HFFc6 (cell line): ENCODE measurements around the gene CSTA. TPM values are rescaled to one million over a fixed set of nuclear protein-coding genes. Genes with fewer than 3 reads are reported as not detected.
A peak's percentile ranks its signal among the peaks of the same experiment; 100 is the strongest.
"Not testable (repeated sequence)": the region's sequence is repeated elsewhere in the genome, so short reads cannot be mapped to it uniquely, and the experiment has no call there.

ENCODE experiments used
- DNase-seq: peaks from one replicate; pipeline ENCODE4 v3.0.0-alpha.2; 2018
- H3K27ac Mint-ChIP-seq: 2 replicates; pipeline ENCODE4 v1.8.0; 2020; ENCODE audit warnings: mild to moderate bottlenecking, mixed read lengths
- H3K27me3 Mint-ChIP-seq: 2 replicates; pipeline ENCODE4 v1.8.0; 2021; ENCODE audit warnings: mild to moderate bottlenecking, moderate library complexity, mixed read lengths; ENCODE audit not compliant: insufficient read depth
- H3K36me3 Mint-ChIP-seq: 2 replicates; pipeline ENCODE4 v1.8.0; 2021; ENCODE audit warnings: low read depth, mixed read lengths
- H3K4me1 Mint-ChIP-seq: 2 replicates; pipeline ENCODE4 v1.8.0; 2020; ENCODE audit warnings: low read depth, mixed read lengths
- H3K4me3 Mint-ChIP-seq: 2 replicates; pipeline ENCODE4 v1.8.0; 2020; ENCODE audit warnings: mild to moderate bottlenecking, moderate library complexity, mixed read lengths
- H3K9me3 Mint-ChIP-seq: 2 replicates; pipeline ENCODE4 v1.8.0; 2020; ENCODE audit warnings: mild to moderate bottlenecking, mixed read lengths
- total RNA-seq, 6 experiments: library from RNA; stranded (reverse); fragmentation: NEBNext Ultra II Directional; extraction: Animal tissue kit (Norgen Biotek cat#: 25700); gene quantifications; 2 replicates in 1 of 6; 3 replicates in 5 of 6; pipeline ENCODE4 v1.2.3, GENCODE V29; 2021
- TF ChIP-seq, protein P1 (sequence below): fragments of 200-600 bp; sonication (generic); IDR thresholded peaks from 2 replicates; pipeline ENCODE4 v1.5.0; 2021; ENCODE audit warnings: antibody characterized with exemption, mild to moderate bottlenecking

Gene CSTA
- total RNA-seq, 6 experiments from 2014 or later, result 0.29 to 0.88 (median 0.49) TPM

DNA sequence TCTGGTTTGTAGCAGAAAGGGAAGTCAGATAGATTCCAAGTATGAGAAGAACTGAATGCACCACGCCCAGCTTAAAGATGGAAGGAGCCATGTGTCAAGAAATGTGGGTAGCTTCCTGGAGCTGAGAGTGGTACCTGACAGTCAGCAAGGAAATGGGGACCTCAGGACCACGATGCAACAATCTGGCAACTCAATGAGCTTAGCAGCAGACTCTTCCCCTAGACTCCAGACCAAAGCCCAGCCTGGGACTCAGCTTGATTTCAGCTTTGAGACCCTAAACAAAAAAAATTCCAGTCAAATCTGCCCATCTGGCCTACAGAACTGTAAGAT is 33.6 kb downstream of the CSTA start:
- Mint-ChIP-seq H3K4me3 (no peak overlapping the region), H3K27ac (no peak overlapping the region), H3K27me3 (no peaks in the 10 kb centered on the region; the same call in 1 of the 2 replicates), H3K36me3 (peaks cover 9% of the 10 kb centered on the region), H3K4me1 (peaks cover 15% of the 10 kb centered on the region), H3K9me3 (no peaks in the 10 kb centered on the region)
- TF ChIP-seq, protein P1, sequence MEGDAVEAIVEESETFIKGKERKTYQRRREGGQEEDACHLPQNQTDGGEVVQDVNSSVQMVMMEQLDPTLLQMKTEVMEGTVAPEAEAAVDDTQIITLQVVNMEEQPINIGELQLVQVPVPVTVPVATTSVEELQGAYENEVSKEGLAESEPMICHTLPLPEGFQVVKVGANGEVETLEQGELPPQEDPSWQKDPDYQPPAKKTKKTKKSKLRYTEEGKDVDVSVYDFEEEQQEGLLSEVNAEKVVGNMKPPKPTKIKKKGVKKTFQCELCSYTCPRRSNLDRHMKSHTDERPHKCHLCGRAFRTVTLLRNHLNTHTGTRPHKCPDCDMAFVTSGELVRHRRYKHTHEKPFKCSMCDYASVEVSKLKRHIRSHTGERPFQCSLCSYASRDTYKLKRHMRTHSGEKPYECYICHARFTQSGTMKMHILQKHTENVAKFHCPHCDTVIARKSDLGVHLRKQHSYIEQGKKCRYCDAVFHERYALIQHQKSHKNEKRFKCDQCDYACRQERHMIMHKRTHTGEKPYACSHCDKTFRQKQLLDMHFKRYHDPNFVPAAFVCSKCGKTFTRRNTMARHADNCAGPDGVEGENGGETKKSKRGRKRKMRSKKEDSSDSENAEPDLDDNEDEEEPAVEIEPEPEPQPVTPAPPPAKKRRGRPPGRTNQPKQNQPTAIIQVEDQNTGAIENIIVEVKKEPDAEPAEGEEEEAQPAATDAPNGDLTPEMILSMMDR, result no peak
- DNase-seq, result no peak

DNA sequence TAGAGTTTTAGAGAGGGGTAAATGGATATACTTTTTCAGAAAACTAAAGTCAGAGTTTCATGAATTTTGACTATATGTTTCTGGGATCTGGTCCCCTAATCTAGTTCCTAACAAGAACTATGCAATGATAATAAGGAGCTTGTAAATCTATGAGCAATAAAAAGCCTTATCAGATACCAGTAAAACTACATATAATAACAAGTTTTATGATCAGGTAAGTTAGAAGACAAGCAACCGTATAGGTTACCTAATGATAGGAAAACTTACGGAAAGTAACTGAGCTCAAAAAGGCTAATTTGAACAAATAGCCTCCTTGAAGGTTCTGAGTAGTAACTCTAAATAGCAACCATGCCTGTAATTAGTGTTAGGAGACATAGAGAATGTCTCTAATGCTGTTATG is 37.0 kb downstream of the CSTA start:
- DNase-seq, result no peak
- H3K27ac Mint-ChIP-seq, result no peak overlapping the region
- peaks cover 20% of the 10 kb centered on the region for H3K36me3 Mint-ChIP-seq
- peaks cover 29% of the 10 kb centered on the region for H3K4me1 Mint-ChIP-seq
- no peaks in the 10 kb centered on the region for H3K27me3 Mint-ChIP-seq
- no peak overlapping the region for H3K4me3 Mint-ChIP-seq
- H3K9me3 Mint-ChIP-seq, result no peaks in the 10 kb centered on the region
- TF ChIP-seq, protein P1, result no peak

DNA sequence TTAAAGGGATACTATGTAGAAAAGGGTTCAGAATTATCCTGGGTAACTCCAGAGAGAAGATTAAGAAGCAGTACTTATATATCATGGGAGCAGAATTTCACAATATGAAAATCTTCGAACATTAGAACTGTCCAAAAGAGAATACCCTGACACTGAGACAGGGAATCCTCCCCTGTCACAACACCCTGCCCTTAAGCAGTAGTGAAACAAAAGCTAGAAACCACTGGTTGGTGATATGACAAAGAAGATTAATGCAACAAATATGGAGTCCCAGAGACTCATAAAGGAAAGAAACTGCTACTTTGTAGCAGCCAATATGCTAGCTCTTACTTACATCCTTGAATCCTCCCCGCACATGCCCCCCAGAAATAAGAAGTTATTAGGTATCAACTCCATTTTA is 39.4 kb downstream of the CSTA start:
- peaks cover 17% of the 10 kb centered on the region; the same call in 1 of the 2 replicates for H3K36me3 Mint-ChIP-seq
- no peaks in the 10 kb centered on the region for H3K9me3 Mint-ChIP-seq
- no peak for DNase-seq
- H3K4me1 Mint-ChIP-seq, result peaks cover 14% of the 10 kb centered on the region
- TF ChIP-seq, protein P1, result no peak
- no peak overlapping the region for H3K4me3 Mint-ChIP-seq
- no peaks in the 10 kb centered on the region for H3K27me3 Mint-ChIP-seq
- H3K27ac Mint-ChIP-seq, result no peak overlapping the region

DNA sequence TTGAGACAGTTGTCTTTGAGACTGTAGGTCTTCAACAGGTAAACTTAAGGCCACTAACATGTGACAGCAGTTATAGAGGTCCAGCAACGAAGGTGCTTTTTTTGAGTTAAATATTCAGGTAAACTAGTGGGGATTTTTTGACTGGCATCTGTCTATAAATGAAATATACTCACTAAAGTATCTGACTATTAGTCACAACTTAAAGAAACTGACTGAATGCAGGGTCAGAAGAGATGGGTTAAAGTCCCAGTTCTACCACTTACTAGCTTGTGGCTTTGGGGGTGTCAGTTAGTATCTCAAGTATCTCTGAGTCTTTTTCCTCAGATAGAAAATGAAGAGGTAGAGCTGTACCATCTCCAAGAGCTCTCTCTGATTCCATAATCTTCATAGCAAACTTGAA is 40.0 kb downstream of the CSTA start:
- DNase-seq, result no peak
- H3K36me3 Mint-ChIP-seq, result peaks cover 17% of the 10 kb centered on the region; the same call in 1 of the 2 replicates
- no peaks in the 10 kb centered on the region for H3K27me3 Mint-ChIP-seq
- peaks cover 14% of the 10 kb centered on the region for H3K4me1 Mint-ChIP-seq
- TF ChIP-seq, protein P1, result no peak
- no peaks in the 10 kb centered on the region for H3K9me3 Mint-ChIP-seq
- no peak overlapping the region for H3K4me3 Mint-ChIP-seq
- H3K27ac Mint-ChIP-seq, result peak overlapping the region; percentile 76

DNA sequence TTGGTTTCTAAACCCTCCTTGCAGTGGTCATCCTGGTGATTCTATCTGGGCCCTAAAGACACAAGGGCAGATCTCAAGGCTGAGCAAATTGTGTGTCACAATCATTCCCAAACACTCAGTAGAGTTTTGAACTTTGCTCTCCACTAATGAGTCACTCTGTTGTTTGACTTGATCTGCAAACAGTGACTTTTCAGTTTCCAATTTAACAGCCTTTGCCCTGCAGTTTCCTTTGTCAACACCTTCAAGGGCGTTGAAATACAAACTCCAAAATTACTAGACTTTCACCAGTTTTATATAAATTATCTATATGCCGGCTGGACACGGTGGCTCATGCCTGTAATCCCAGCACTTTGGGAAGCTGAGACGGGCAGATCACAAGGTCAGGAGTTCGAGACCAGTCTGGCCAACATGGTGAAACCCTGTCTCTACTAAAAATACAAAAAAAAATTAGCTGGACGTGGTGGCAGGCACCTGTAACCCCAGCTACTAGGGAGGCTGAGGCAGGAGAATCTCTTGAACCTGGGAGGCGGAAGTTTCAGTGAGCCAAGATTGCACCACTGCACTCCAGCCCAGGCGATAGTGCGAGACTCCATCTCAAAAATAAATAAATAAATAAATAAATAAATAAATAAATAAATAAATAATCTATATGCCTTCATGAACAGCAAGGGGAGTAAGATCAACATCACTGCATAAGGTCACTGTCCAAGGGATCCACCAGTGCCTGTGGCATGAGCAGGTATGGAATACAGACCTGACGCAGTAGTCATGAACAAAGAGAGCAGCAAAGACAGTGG is 40.7 kb downstream of the CSTA start:
- H3K27ac Mint-ChIP-seq, result peak overlapping the region; percentile 76
- H3K4me3 Mint-ChIP-seq, H3K9me3 Mint-ChIP-seq: not testable (repeated sequence)

DNA sequence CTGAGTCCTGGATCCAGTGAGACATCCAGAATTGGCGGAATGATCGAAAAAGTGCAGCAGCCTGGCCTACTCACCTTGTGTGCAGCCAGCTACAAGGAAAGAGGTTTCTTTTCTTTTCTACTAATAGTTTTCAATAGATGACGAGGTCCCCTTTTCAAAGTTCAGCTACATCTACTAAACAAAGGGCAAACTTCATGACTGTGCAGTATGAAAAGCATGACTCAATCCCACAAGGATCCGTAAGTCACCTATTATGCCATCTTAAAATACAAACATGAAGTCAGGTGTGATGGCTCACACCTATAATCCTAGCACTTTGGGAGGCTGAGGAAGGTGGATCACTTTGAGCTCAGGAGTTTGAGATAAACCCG is 41.3 kb downstream of the CSTA start:
- Mint-ChIP-seq H3K36me3 (peaks cover 17% of the 10 kb centered on the region; the same call in 1 of the 2 replicates), H3K9me3 (no peaks in the 10 kb centered on the region)

More for the DNA sequence above, 40.7 kb downstream of the CSTA start:
- not testable (repeated sequence) for H3K27me3 Mint-ChIP-seq
- peaks cover 17% of the 10 kb centered on the region; the same call in 1 of the 2 replicates for H3K36me3 Mint-ChIP-seq
- H3K4me1 Mint-ChIP-seq, result peaks cover 15% of the 10 kb centered on the region
- peak; percentile 47 for DNase-seq

More for the DNA sequence above, 41.3 kb downstream of the CSTA start:
- no peak for DNase-seq
- TF ChIP-seq, protein P1, result no peak
- Mint-ChIP-seq H3K4me3 (no peak overlapping the region), H3K27ac (no peak overlapping the region), H3K4me1 (peaks cover 21% of the 10 kb centered on the region), H3K27me3 (no peaks in the 10 kb centered on the region)
